Measurements from ENCODE around the gene PTCHD1. TPM values are rescaled to one million over a fixed set of nuclear protein-coding genes. Genes with fewer than 3 reads are reported as not detected.

The PTCHD1 gene
- total and polyA plus RNA-seq, 9 of the 15 experiments (the other 6 are each of a cell fraction or from before 2014, with no cell fraction given): not detected

DNA sequence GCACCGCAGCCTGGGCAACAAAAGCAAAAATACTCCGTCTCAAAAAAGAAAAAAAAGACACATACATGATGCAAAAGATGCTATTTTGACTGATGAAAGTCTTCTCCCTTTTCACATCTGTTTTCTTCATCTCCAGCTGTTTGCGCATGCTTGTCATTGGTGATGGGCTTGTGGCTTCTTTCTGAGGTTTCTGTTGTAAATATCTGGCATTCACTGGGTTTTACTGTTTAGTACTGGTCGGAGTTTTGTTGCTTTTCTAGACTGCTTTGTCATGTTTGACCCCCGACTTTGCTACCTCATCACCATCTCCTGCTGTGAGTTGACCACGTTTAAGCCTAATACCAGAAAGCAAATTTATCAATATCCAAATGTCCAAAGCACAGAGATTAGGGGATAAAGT lies 34.4 kb downstream of the PTCHD1 start:
- no peak for DNase-seq (ENCODE audit: extremely low read depth in 1 of 4, low spot score in 3 of 4)
- no peaks in the 10 kb centered on the region for H3K79me2 ChIP-seq (ENCODE audit: control insufficient read depth, insufficient read depth, low read length)
- no peak for ATAC-seq
- ChIA-PET CTCF (ENCODE audit: low intra/inter-chr PET ratio) (no interaction called here), POLR2A (no interaction called here)
- intact Hi-C loops (cut with micrococcal nuclease) (no loop called here), in situ Hi-C loops (cut with MboI) (no loop called here)
- H2AFZ ChIP-seq (ENCODE audit: low read depth, low read length): no peak overlapping the region
- no peaks in the 10 kb centered on the region for H3K9me1 ChIP-seq (ENCODE audit: control insufficient read depth, insufficient read depth, low read length)
- H4K20me1 ChIP-seq (replicated peaks; ENCODE audit: control insufficient read depth, insufficient read depth, low read length): no peaks in the 10 kb centered on the region
- FAIRE-seq: no peak
- no peaks in the 10 kb centered on the region for H3K36me3 ChIP-seq (ENCODE audit: control insufficient read depth, insufficient read depth, low read length)
- no peaks in the 10 kb centered on the region for H3K4me1 ChIP-seq (replicated peaks in 1 of 2; ENCODE audit: control insufficient read depth in 2 of 2, insufficient read depth in 2 of 2, low read length in 2 of 2)
- no peak overlapping the region for H3K9ac ChIP-seq (ENCODE audit: insufficient read depth in 1 of 2, low read depth in 2 of 2, low read length in 2 of 2)
- no peak for TF ChIP-seq ID3 (CRISPR knock-in tag; IDR thresholded peaks at IDR 0.05)
- no peak for TF ChIP-seq ID3 (tag; IDR thresholded peaks at IDR 0.05)
- no peak for TF ChIP-seq POLR2AphosphoS5 (IDR thresholded peaks at IDR 0.05; ENCODE audit: control insufficient read depth, insufficient read depth, low read depth, low read length)
- no peak for TF ChIP-seq PURB (CRISPR knock-in tag; IDR thresholded peaks at IDR 0.05; ENCODE audit: low read depth)
- TF ChIP-seq KLF13 (tag; IDR thresholded peaks at IDR 0.05; ENCODE audit: borderline replicate concordance, low read depth): no peak
- TF ChIP-seq EHMT2 (IDR thresholded peaks at IDR 0.05): no peak
- TF ChIP-seq, protein P1, sequence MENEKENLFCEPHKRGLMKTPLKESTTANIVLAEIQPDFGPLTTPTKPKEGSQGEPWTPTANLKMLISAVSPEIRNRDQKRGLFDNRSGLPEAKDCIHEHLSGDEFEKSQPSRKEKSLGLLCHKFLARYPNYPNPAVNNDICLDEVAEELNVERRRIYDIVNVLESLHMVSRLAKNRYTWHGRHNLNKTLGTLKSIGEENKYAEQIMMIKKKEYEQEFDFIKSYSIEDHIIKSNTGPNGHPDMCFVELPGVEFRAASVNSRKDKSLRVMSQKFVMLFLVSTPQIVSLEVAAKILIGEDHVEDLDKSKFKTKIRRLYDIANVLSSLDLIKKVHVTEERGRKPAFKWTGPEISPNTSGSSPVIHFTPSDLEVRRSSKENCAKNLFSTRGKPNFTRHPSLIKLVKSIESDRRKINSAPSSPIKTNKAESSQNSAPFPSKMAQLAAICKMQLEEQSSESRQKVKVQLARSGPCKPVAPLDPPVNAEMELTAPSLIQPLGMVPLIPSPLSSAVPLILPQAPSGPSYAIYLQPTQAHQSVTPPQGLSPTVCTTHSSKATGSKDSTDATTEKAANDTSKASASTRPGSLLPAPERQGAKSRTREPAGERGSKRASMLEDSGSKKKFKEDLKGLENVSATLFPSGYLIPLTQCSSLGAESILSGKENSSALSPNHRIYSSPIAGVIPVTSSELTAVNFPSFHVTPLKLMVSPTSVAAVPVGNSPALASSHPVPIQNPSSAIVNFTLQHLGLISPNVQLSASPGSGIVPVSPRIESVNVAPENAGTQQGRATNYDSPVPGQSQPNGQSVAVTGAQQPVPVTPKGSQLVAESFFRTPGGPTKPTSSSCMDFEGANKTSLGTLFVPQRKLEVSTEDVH (IDR thresholded peaks at IDR 0.05; ENCODE audit: low read depth, partially characterized antibody): no peak
- no peak for TF ChIP-seq ZNF143 (CRISPR knock-in tag; IDR thresholded peaks at IDR 0.05)
- TF ChIP-seq RAD51 (IDR thresholded peaks at IDR 0.05; ENCODE audit: borderline replicate concordance, low read depth): no peak
- no peak for TF ChIP-seq TRIM24 (IDR thresholded peaks at IDR 0.05)
- no TSS peak for BruUV-seq (replicated peaks)
- no peaks in the 10 kb centered on the region for H3K27me3 ChIP-seq (ENCODE audit: control insufficient read depth in 2 of 2, insufficient read depth in 2 of 2, low read length in 2 of 2)
- no peak overlapping the region for H3K4me2 ChIP-seq (ENCODE audit: insufficient read depth, low read length)
- 0% methylated on average over 6 of the region's 6 CpGs for WGBS (ENCODE audit: insufficient coverage, low coverage, missing lambda C conversion rate)
- no peak overlapping the region for H3K27ac ChIP-seq (ENCODE audit: extremely low read depth, low read depth, low read length)
- no peaks in the 10 kb centered on the region for H3K9me3 ChIP-seq (replicated peaks; ENCODE audit: control insufficient read depth, insufficient read depth, low read depth, low read length)
- H3K4me3 ChIP-seq: no peak overlapping the region

All from K562 (cell line).